Lung (tissue), 12 donors: ENCODE data around the gene CDKN2C. TPM values are rescaled to one million over a fixed set of nuclear protein-coding genes. Genes with fewer than 3 reads are reported as not detected.

Source experiments
- ATAC-seq: fragments of 200-7000 bp; cut with Tn5 transposase; one replicate; pipeline ENCODE4 v1.9.1; 2020; ENCODE audit warnings: moderate number of reproducible peaks; ENCODE audit not compliant: insufficient read depth, low FRiP score
- DNase-seq, 3 donors: peaks; one replicate each; pipeline ENCODE4 v3.0.0-alpha.2; 2013 to 2017
- H3K27ac ChIP-seq, 2 donors: one replicate each; pipeline ENCODE4 v1.5.1; 2013; ENCODE audit warnings: mild to moderate bottlenecking in 2 of 2, moderate library complexity in 2 of 2, control low read depth in 1 of 2, inconsistent platforms in 1 of 2, low read depth in 1 of 2, low read length in 1 of 2
- H3K27me3 ChIP-seq, 3 donors: one replicate each; pipeline ENCODE4 v1.5.1; 2013; ENCODE audit warnings: low read length in 2 of 3; ENCODE audit not compliant: control insufficient read depth in 3 of 3, insufficient read depth in 3 of 3
- H3K36me3 ChIP-seq, 4 donors: one replicate each; pipeline ENCODE4 v1.5.1; 2013; ENCODE audit warnings: low read length in 4 of 4, mild to moderate bottlenecking in 1 of 4, moderate library complexity in 1 of 4; ENCODE audit not compliant: control insufficient read depth in 4 of 4, insufficient read depth in 4 of 4
- H3K4me1 ChIP-seq, 5 donors: one replicate each; pipeline ENCODE4 v1.5.1; 2013; ENCODE audit warnings: low read length in 5 of 5, mild to moderate bottlenecking in 2 of 5, moderate library complexity in 1 of 5; ENCODE audit not compliant: control insufficient read depth in 5 of 5, insufficient read depth in 5 of 5
- H3K4me3 ChIP-seq: one replicate; pipeline ENCODE4 v1.5.1; 2013; ENCODE audit warnings: mild to moderate bottlenecking, control low read depth, moderate library complexity
- H3K9ac ChIP-seq, 2 donors: one replicate each; pipeline ENCODE4 v1.5.1; 2013; ENCODE audit warnings: low read length in 2 of 2, control low read depth in 1 of 2; ENCODE audit not compliant: insufficient read depth in 1 of 2
- H3K9me3 ChIP-seq, 4 donors: one replicate each; pipeline ENCODE4 v1.5.1; 2013; ENCODE audit warnings: low read length in 3 of 4, mild to moderate bottlenecking in 1 of 4, moderate library complexity in 1 of 4; ENCODE audit not compliant: control insufficient read depth in 4 of 4, insufficient read depth in 3 of 4
- WGBS, 2 donors: extraction: QIAGEN DNeasy Blood & Tissue Kit; methylation state at CpG; one replicate each; pipeline ENCODE4 v1.1.7; 2013; 5-methylcytosine and 5-hydroxymethylcytosine counted together
- polyA plus RNA-seq, 2 donors: library from polyadenylated mRNA; stranded (reverse); fragments of 200-250 nt; gene quantifications; one replicate each; pipeline ENCODE4 v1.2.1, GENCODE V29; 2013
- total RNA-seq, 2 donors: library from RNA; depleted of rRNA in 1 of 2; stranded (reverse); fragments of >200 nt in 1 of 2; gene quantifications; one replicate each; pipeline ENCODE4 v1.2.1, GENCODE V29; 2014 to 2021
- TF ChIP-seq, protein P1 (sequence below): IDR thresholded peaks from 2 replicates; pipeline ENCODE4 v1.5.1; 2012; ENCODE audit warnings: mild to moderate bottlenecking; ENCODE audit errors: control extremely low read depth, extremely low read depth
- donor health status: control.
- donor health status: control.
- donor health status: Bipolar disorder and iron deficiency.
- donor health status: healthy.
- donor health status: DM: yes; HTN: yes; CAD: no.

Gene CDKN2C
- total and polyA plus RNA-seq, 4 donors, result 5.7 to 8.9 (median 7.6) TPM

DNA sequence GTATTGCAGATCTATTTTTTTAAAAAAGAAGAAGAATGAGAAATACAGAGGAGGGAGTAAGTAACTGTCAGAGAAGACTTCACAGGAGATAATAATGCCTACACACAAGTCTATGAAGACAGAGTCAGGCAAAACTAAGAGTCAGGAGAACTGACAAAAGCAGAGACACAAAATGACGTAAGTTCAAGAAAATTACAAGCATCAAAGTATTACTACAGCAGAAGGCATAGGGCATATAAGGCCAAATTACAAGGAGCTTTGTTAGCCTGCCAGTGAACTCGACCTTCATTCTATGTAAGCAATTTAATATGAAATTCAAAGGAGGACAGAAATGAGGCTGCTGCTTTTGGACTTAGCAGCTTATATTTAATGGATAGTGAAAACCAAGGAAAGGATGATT is 33.7 kb upstream of the CDKN2C start:
- TF ChIP-seq, protein P1, sequence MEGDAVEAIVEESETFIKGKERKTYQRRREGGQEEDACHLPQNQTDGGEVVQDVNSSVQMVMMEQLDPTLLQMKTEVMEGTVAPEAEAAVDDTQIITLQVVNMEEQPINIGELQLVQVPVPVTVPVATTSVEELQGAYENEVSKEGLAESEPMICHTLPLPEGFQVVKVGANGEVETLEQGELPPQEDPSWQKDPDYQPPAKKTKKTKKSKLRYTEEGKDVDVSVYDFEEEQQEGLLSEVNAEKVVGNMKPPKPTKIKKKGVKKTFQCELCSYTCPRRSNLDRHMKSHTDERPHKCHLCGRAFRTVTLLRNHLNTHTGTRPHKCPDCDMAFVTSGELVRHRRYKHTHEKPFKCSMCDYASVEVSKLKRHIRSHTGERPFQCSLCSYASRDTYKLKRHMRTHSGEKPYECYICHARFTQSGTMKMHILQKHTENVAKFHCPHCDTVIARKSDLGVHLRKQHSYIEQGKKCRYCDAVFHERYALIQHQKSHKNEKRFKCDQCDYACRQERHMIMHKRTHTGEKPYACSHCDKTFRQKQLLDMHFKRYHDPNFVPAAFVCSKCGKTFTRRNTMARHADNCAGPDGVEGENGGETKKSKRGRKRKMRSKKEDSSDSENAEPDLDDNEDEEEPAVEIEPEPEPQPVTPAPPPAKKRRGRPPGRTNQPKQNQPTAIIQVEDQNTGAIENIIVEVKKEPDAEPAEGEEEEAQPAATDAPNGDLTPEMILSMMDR, result no peak
- DNase-seq (no peak), ATAC-seq (no peak)
- Histone ChIP-seq H3K9me3 (no peaks in the 10 kb centered on the region), H3K36me3 (peaks cover 0 to 2% (median 0%) of the 10 kb centered on the region in 4 donors), H3K27me3 (no peaks in the 10 kb centered on the region), H3K9ac (no peak overlapping the region), H3K4me1 (peaks cover 0 to 3% (median 0%) of the 10 kb centered on the region in 5 donors), H3K4me3 (no peak overlapping the region), H3K27ac (no peak overlapping the region)
- 81 to 95% methylated on average over 2 of the region's 2 CpGs for WGBS, 2 donors

DNA sequence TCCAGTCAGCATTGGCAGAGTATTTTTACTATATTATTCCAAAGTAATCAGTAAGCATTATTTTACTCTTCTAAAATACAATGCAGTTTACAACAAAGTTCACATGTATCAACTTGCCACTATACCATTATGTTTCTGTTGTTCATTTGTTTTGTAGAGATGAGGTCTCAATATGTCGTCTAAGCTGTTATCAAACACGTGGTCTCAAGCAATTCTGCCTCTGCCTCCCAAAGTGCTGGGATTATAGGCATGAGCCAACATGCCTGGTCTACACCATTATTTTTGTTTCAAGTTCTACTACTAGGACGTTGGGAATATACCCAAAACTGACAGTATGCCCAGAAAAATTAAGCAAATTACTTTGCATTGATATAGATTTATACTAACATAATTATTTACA is 29.8 kb upstream of the CDKN2C start:
- H3K4me1 ChIP-seq, result peaks cover 0 to 14% (median 0%) of the 10 kb centered on the region in 5 donors
- H3K27ac ChIP-seq, result no peak overlapping the region
- H3K9me3 ChIP-seq, result no peaks in the 10 kb centered on the region
- H3K36me3 ChIP-seq, result no peaks in the 10 kb centered on the region
- no peak overlapping the region for H3K9ac ChIP-seq
- DNase-seq, result no peak
- TF ChIP-seq, protein P1, result no peak
- H3K4me3 ChIP-seq, result no peak overlapping the region
- ATAC-seq, result no peak
- 89 to 94% methylated on average over 3 of the region's 3 CpGs for WGBS, 2 donors
- H3K27me3 ChIP-seq, result no peaks in the 10 kb centered on the region

DNA sequence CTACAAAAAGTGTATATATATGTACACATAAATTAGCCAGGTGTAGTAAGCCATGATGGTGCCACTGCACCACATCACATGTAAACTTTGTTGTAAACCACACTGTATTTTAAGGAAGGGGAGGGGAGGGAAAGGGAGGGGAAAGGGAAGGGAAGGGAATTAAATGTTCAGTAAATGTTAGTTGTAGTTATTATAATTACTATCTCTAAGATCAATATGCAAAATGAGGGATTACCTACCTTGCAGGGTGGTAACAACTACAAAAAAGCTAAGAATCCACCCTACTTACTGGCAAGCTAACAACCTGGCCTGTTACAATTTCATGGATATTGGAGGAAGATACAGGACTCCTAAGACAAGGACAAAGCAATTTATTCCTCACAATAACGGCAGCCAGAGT is 27.7 kb upstream of the CDKN2C start:
- H3K27me3 ChIP-seq, result no peaks in the 10 kb centered on the region
- TF ChIP-seq, protein P1, result no peak
- no peaks in the 10 kb centered on the region for H3K9me3 ChIP-seq
- WGBS, 2 donors, result 90% methylated on average over 1 of the region's 1 CpG
- no peak for DNase-seq
- H3K27ac ChIP-seq, result no peak overlapping the region
- peaks cover 0 to 11% (median 0%) of the 10 kb centered on the region in 5 donors for H3K4me1 ChIP-seq
- no peaks in the 10 kb centered on the region for H3K36me3 ChIP-seq
- no peak overlapping the region for H3K9ac ChIP-seq
- no peak overlapping the region for H3K4me3 ChIP-seq
- no peak for ATAC-seq

DNA sequence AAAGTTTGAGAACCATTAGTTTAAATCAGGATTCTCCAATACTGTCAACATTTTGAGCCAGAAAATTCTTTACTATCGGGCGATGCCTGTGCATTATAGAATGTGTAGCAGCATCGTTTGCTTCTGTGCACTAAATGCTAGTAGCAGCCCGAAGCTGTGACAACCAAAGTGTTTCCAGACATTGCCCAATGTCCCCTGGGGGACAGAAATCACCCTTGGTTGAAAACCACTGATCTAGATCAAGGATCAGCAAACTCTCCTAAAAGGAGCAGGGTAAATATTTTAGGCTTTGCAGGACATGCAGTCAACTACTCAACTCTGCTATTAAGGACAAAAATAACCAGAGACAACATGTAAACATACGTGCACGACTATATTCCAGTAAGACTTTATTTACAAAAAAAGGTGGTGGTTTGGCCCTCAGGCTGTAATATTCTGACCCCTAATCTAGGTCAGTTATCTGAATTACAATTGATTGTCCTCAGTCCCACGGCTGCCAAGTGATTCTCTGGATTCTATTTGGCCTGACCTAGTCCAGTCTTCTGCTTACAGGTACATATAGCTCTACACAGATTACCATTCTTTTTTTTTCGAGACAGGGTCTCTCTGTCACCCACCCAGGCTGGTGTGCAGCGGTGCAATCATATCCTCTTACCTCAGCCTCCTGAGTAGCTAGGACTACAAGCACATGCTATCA is 20.6 kb upstream of the CDKN2C start:
- Histone ChIP-seq H3K36me3 (peaks cover 0 to 1% (median 0%) of the 10 kb centered on the region in 4 donors), H3K9ac (no peak overlapping the region), H3K4me1 (peaks cover 0 to 11% (median 0%) of the 10 kb centered on the region in 5 donors), H3K27ac (no peak overlapping the region), H3K4me3 (no peak overlapping the region), H3K27me3 (no peaks in the 10 kb centered on the region), H3K9me3 (no peaks in the 10 kb centered on the region)
- DNase-seq, result no peak
- no peak for ATAC-seq
- TF ChIP-seq, protein P1, result no peak
- WGBS, 2 donors, result 88 to 93% methylated on average over 9 of the region's 9 CpGs
